Right forelimb (tissue), 1 donor: Measurements from ENCODE around the gene GPS2.
A peak's percentile ranks its signal among the peaks of the same experiment; 100 is the strongest.
"Not testable (repeated sequence)": the region's sequence is repeated elsewhere in the genome, so short reads cannot be mapped to it uniquely, and the experiment has no call there.

Experiments used
- DNase-seq: peaks from one replicate; pipeline ENCODE4 v3.0.0-alpha.2; 2018

GPS2 gene

GRCh38 chr17:7336240-7337175 is 21.3 kb upstream of the GPS2 start, which contains the start of gene ACAP1:
Gene ACAP1 (plus strand): TSS chr17:7336529. CDS start chr17:7336735, 206 bp downstream.
- DNase-seq = no peak

- DNase-seq = not testable (repeated sequence)
Observed at GRCh38 chr17:7335765-7336164, 20.6 kb upstream of the GPS2 start.

GRCh38 chr17:7334938-7335538 is 19.9 kb upstream of the GPS2 start:
- no peak for DNase-seq

GRCh38 chr17:7332600-7333069 is 17.5 kb upstream of the GPS2 start:
- not testable (repeated sequence) for DNase-seq

GRCh38 chr17:7332111-7332510 is 17.0 kb upstream of the GPS2 start:
- no peak for DNase-seq

- DNase-seq = no peak
Observed at GRCh38 chr17:7330638-7331015, 15.5 kb upstream of the GPS2 start.

- peak; percentile 90 for DNase-seq
Observed at GRCh38 chr17:7329997-7330637, 15.0 kb upstream of the GPS2 start.

GRCh38 chr17:7329374-7329996 is 14.3 kb upstream of the GPS2 start:
- DNase-seq = peak; percentile 98

GRCh38 chr17:7328840-7329373 is 13.7 kb upstream of the GPS2 start, which contains the start of gene NEURL4:
Gene NEURL4 (minus strand): TSS chr17:7329335. CDS start chr17:7329312, 23 bp downstream.
- DNase-seq = no peak

- no peak for DNase-seq
Observed at GRCh38 chr17:7328009-7328408, 12.8 kb upstream of the GPS2 start.

GRCh38 chr17:7327501-7327900 is 12.3 kb upstream of the GPS2 start:
- no peak for DNase-seq

GRCh38 chr17:7327056-7327455 is 11.9 kb upstream of the GPS2 start:
- no peak for DNase-seq

- DNase-seq = no peak
Observed at GRCh38 chr17:7326186-7326585, 11.0 kb upstream of the GPS2 start.

- no peak for DNase-seq
Observed at GRCh38 chr17:7325031-7325528, 9.9 kb upstream of the GPS2 start.

GRCh38 chr17:7324438-7324779 is 9.2 kb upstream of the GPS2 start:
- no peak for DNase-seq

GRCh38 chr17:7323731-7324437 is 8.7 kb upstream of the GPS2 start:
- peak; percentile 67 for DNase-seq

- DNase-seq = no peak
Observed at GRCh38 chr17:7322520-7323194, 7.5 kb upstream of the GPS2 start.

GRCh38 chr17:7321466-7321865 is 6.3 kb upstream of the GPS2 start:
- DNase-seq = no peak

GRCh38 chr17:7318121-7318860 is 3.1 kb upstream of the GPS2 start:
- no peak for DNase-seq

GRCh38 chr17:7317161-7317803 is 2.1 kb upstream of the GPS2 start:
- no peak for DNase-seq
